NCI-H510A treated with DMSO at 0.1 percent for 48 hours (cell line): Measurements from ENCODE around the gene S100A12.

ENCODE experiments used
- DNase-seq: peaks from one replicate; lab custom pipeline; 2025; lab: John Stamatoyannopoulos, UW

Gene S100A12

DNA sequence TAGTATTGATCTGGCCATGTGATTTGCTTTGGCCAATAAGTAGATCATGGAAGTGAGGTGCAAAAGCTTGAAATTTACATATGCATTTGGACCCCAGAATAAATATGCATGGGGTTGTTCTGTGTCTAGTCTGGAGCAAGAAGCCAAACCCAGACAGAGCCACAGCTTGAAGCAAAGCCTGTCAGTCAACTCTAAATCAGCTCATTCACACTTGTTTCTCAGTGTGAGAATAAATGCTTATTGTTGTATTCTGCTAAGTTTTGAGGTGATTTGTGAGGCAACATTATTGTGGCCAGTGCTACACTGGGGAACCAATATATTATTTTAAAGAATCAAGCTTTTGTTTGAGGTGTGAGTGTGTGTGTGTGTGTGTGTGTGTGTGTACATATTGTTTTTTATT is 50.5 kb downstream of the S100A12 start:
- no peak for DNase-seq
